GM12872 (cell line): ENCODE results near the gene POLG.

Experiments used
- TF ChIP-seq, protein P1 (sequence below): IDR thresholded peaks from 3 replicates; pipeline ENCODE4 v1.5.1; 2011; ENCODE audit warnings: low read depth, mild to moderate bottlenecking, low read length, moderate library complexity; ENCODE audit not compliant: insufficient read depth

Gene POLG

DNA sequence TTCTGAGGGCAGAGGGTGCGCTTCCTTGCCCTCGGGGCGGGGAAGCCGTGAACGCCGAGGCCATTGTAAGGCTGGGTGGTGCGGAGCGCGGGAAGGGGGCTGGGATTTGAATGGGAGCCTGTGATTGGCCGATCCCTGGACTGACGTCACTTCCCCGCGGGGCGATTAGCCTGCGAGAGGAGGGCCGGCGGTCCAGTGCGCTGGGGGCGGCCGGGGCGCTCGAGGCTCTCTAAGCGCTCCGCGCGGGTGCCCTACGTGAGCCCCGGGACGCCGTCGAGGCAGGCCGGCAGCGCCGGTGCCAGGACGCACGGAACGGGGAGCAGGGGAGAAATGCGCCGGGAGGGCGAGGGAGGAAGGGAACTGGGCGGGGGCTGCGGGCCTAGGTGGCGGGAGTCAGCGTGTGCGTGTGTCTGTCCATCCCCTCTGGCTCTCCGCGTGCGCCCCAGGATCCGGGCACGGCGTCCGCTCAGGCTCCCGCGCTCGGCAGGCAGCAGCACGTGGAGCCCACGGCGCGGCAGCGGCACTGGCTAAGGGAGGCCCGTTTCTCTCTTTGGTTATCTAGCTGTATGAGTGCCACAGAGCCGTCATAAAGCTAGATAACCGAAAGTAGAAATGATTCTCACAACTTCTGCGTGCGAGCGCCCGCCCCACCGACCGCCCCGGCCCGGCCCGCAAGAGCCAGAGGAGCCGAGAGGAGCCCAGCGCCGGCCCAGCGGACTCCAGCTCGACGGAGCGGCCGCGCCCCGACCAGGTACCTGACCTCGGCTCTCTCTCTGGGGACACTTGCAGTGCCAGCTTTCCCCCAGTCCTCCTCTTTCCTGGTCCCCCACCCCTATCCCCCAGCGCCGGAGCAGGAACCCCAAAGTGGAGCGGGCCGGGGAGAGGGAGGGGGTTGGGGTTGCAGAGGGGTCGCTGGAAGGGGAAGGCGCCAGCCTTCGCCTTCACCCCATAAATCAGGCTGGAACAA, 33.1 kb upstream of the POLG start:
- TF ChIP-seq, protein P1, sequence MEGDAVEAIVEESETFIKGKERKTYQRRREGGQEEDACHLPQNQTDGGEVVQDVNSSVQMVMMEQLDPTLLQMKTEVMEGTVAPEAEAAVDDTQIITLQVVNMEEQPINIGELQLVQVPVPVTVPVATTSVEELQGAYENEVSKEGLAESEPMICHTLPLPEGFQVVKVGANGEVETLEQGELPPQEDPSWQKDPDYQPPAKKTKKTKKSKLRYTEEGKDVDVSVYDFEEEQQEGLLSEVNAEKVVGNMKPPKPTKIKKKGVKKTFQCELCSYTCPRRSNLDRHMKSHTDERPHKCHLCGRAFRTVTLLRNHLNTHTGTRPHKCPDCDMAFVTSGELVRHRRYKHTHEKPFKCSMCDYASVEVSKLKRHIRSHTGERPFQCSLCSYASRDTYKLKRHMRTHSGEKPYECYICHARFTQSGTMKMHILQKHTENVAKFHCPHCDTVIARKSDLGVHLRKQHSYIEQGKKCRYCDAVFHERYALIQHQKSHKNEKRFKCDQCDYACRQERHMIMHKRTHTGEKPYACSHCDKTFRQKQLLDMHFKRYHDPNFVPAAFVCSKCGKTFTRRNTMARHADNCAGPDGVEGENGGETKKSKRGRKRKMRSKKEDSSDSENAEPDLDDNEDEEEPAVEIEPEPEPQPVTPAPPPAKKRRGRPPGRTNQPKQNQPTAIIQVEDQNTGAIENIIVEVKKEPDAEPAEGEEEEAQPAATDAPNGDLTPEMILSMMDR: no peak

DNA sequence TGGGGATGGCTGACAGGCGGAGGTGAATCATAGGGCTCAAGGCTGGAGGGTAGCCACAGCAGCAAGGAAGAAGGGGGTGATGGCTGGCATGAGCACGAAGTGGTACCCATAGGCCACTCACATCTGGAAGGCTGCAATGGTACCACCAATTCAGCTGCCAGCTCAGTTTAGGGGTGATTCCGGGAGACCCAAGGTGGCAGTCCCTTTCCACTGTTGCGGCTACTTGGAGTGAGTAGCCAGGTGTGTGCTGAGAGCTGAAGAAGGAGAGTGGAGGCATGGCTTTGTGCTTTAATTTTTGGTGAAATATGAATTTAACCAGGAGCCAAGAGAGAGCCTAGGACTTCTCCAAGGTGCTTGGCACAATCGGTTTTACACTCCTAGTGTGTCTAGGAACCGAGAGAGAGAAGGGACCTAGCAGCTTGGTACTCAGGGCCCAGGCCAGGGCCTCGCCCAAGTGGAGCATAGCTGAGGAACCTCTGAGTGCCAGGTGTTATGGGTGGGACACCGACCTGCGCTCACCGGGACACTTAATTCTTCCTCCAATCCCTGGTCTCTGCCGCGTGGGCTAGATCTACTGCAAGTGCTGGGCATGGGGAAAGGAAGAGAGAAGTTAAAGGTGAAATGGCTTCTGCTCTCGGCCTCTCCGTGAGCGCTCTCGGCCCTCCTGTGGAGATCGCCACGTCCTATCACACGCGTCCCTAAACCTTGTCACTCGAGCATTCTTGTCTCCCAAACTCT, 32.2 kb upstream of the POLG start:
- TF ChIP-seq, protein P1: no peak

DNA sequence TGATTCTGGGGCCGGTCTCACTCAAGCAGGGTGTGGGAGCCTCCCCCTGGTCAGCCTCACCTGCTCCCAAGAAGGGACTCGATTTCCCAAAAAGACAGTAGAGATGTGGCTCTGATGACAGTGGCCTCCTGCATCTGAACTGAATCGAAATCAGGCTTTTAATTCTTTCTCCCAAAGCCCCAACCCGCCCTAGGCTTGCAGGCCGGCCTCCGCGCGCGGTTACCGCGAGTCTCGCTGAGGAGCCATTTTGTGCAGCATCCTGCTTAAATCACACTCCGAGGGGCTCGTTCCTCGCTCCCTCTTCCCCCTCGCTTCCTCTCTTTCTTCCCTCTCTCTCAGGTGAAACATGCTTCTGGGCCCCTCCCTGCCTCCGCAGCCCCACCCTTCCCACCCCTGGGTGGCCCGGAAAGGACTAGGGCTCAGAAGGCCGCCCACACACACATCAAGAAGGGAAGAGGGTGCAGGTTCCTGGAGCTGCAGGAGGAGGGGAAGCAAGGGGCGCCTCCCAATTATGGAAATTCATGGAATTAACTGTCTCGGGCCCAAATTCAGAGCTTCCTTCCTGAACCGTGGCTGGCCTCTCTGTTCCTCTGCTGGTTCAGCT, 30.9 kb upstream of the POLG start:
- TF ChIP-seq, protein P1: no peak

DNA sequence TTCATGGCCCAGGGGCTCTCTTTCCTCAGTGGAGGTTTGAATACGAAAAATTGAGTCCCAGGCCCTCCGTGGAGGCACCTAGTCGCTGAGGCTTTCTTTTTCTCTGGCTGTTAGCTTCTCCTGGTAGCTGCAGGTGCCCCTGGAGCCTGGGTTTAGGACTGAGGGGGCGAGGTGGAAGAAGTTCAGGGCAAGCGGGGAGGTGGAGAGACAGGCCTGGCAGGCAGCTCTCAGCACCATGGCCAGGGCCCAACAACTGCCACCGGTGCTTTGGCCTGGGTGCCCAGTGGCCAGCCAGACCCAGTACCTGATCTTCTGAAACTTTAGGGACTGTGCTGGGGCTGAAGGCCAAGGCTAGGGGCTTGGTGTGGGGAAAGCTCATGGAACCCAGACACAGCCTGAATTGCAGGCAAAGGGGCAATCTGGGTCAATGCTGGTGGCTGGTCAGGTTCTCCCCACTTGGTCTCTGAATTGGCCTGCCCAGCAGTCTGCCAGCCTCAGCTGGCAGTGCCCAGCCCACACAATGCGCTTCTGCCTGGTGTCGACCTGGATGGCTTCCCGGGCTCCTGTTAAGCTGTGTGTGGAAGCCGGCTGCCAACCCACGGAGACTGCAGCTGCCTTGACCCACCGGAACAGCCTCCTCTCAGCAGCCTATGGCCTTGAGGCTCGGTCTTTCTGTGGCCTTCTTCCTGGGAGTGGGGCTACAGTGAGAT, 30.3 kb upstream of the POLG start:
- TF ChIP-seq, protein P1: no peak

DNA sequence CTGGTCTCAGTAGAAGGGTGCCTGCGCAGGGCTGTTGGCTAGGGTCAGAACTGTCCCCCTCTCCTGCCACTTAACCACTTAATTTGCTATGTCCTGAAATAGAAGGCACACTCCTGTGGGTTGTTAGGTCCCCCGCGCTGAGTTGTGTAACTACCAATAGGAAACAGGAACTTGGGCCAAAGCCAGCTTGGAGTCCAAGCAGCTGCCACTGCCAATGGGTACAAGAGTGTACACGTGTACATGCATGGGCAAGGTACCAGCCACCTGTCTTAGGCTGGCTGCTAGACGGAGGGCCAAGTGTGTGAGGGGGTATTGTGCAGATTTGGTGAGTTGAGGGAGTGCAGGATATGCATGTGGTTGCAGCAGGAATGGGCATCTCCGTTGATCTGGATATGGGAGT, 29.7 kb upstream of the POLG start:
- TF ChIP-seq, protein P1: no peak

DNA sequence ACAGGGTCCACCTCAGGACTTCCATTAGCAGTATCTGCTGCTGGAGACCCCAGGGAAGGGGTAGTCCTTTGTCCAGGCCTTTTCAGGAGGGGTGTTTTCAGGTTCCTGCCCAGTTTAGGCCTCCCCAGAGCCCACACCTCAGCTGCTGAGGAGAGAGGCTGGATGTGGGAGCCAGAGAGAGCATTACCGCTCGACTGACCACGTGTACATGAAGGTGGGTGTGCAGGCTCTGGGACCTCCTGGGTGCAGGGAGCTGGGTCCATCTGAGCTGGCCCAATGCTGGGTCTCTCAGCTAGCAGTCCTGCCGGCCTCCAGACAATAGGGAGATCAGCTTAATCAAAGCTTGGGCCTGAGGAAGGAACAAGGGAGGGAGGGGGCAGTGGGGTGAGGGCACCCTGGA, 29.1 kb upstream of the POLG start:
- TF ChIP-seq, protein P1: no peak
